H1 (cell line): Measurements from ENCODE around the gene PDK1. TPM values are rescaled to one million over a fixed set of nuclear protein-coding genes. Genes with fewer than 3 reads are reported as not detected.
A peak's percentile ranks its signal among the peaks of the same experiment; 100 is the strongest.

Source experiments
- CTCF ChIA-PET: fragments of 300-600 bp; sonication (Branson Sonifier 250); formaldehyde crosslinking; loops from one replicate; lab custom pipeline; 2021; ENCODE audit not compliant: partially characterized antibody; lab: Charles Lee
- POLR2A ChIA-PET: fragments of 300-600 bp; sonication (Branson Sonifier 250); formaldehyde crosslinking; loops from one replicate; lab custom pipeline; 2021; ENCODE audit warnings: inconsistent platforms; ENCODE audit not compliant: partially characterized antibody; lab: Charles Lee
- DNase-seq, 2 experiments: peaks; one replicate each; pipeline versions ENCODE4 v3.0.0 to v3.0.0-alpha.2; 2010 to 2022; ENCODE audit warnings: low spot score in 2 of 2, low read depth in 1 of 2, mixed read lengths in 1 of 2
- FAIRE-seq: peaks from 2 replicates; lab custom pipeline; 2011; peaks lifted over from hg19 to GRCh38; lab: Jason Lieb, UNC
- H2AFZ ChIP-seq: 2 replicates; pipeline ENCODE4 v1.8.1; 2012; ENCODE audit warnings: low read length, inconsistent platforms
- H2AK5ac ChIP-seq: 2 replicates; pipeline ENCODE4 v1.6.1; 2013; ENCODE audit warnings: low read depth, low read length
- H2BK120ac ChIP-seq: replicated peaks from 2 replicates; pipeline ENCODE3; 2013; ENCODE audit warnings: low read depth, low read length, inconsistent platforms
- H2BK12ac ChIP-seq: 2 replicates; pipeline ENCODE4 v1.6.1; 2013; ENCODE audit warnings: low read depth, low read length
- H2BK15ac ChIP-seq: 2 replicates; pipeline ENCODE4 v1.6.1; 2013; ENCODE audit warnings: low read length
- H2BK20ac ChIP-seq: 2 replicates; pipeline ENCODE4 v1.6.1; 2013; ENCODE audit warnings: low read length
- H2BK5ac ChIP-seq: 2 replicates; pipeline ENCODE4 v1.6.1; 2013; ENCODE audit warnings: low read depth, low read length
- H3K14ac ChIP-seq: 2 replicates; pipeline ENCODE4 v1.6.1; 2013; ENCODE audit warnings: inconsistent platforms; ENCODE audit not compliant: insufficient read length
- H3K18ac ChIP-seq: 2 replicates; pipeline ENCODE4 v1.6.1; 2013; ENCODE audit warnings: low read length; ENCODE audit errors: extremely low read depth
- H3K23ac ChIP-seq: 2 replicates; pipeline ENCODE4 v1.6.1; 2013; ENCODE audit warnings: inconsistent platforms; ENCODE audit not compliant: insufficient read length
- H3K23me2 ChIP-seq: 2 replicates; pipeline ENCODE4 v1.6.1; 2013; ENCODE audit warnings: low read depth, low read length
- H3K27ac ChIP-seq: 2 replicates; pipeline ENCODE4 v1.6.1; 2011; ENCODE audit warnings: low read depth, low read length, inconsistent platforms
- H3K27me3 ChIP-seq, 4 experiments: replicated peaks in 1 of 4; 1 replicate in 1 of 4; 2 replicates in 3 of 4; pipeline versions ENCODE4 v1.6.1 to v1.8.1; 2011 to 2013; ENCODE audit warnings: low read length in 3 of 4, mild to moderate bottlenecking in 3 of 4, inconsistent platforms in 2 of 4, mixed read lengths in 2 of 4, moderate library complexity in 1 of 4; ENCODE audit not compliant: control insufficient read depth in 3 of 4, insufficient read depth in 3 of 4; ENCODE audit errors: extremely low read depth in 1 of 4
- H3K36me3 ChIP-seq, 4 experiments: 2 replicates each; pipeline versions ENCODE4 v1.6.1 to v1.8.1; 2011 to 2013; ENCODE audit warnings: mild to moderate bottlenecking in 4 of 4, low read length in 3 of 4, moderate library complexity in 2 of 4, control low read depth in 1 of 4, inconsistent platforms in 1 of 4; ENCODE audit not compliant: insufficient read depth in 4 of 4, control insufficient read depth in 2 of 4
- H3K4ac ChIP-seq: replicated peaks from 2 replicates; pipeline ENCODE3; 2013; ENCODE audit warnings: low read length, low read depth, mixed read lengths, inconsistent platforms; ENCODE audit not compliant: insufficient read length
- H3K4me1 ChIP-seq, 4 experiments: replicated peaks in 1 of 4; 1 replicate in 1 of 4; 2 replicates in 3 of 4; pipeline versions ENCODE4 v1.6.1 to v1.8.1; 2011 to 2013; ENCODE audit warnings: low read length in 3 of 4, inconsistent platforms in 2 of 4, mixed read lengths in 1 of 4; ENCODE audit not compliant: insufficient read depth in 4 of 4, control insufficient read depth in 3 of 4
- H3K4me2 ChIP-seq, 2 experiments: 2 replicates each; pipeline versions ENCODE4 v1.6.1 to v1.8.1; 2011 to 2013; ENCODE audit warnings: low read depth in 2 of 2, low read length in 2 of 2, control low read depth in 1 of 2, inconsistent platforms in 1 of 2, mild to moderate bottlenecking in 1 of 2; ENCODE audit not compliant: insufficient read depth in 1 of 2
- H3K4me3 ChIP-seq, 4 experiments: fragments of 200-600, 300-600 bp in 1 of 4; sonication (generic), shearing (Covaris generic), sonication (Bioruptor Twin) in 1 of 4; 2 replicates each; pipeline versions ENCODE4 v1.5.1 to v1.8.1; 2011 to 2016; ENCODE audit warnings: low read length in 4 of 4, low read depth in 3 of 4, control low read depth in 2 of 4, inconsistent platforms in 2 of 4, mild to moderate bottlenecking in 2 of 4, mixed read lengths in 1 of 4, moderate library complexity in 1 of 4; ENCODE audit not compliant: insufficient read depth in 2 of 4; ENCODE audit errors: extremely low read depth in 1 of 4
- H3K56ac ChIP-seq: replicated peaks from 2 replicates; pipeline ENCODE3; 2013; ENCODE audit warnings: low read depth, mild to moderate bottlenecking, mixed read lengths, low read length, inconsistent platforms; ENCODE audit not compliant: insufficient read length
- H3K79me1 ChIP-seq: 2 replicates; pipeline ENCODE4 v1.6.1; 2013; ENCODE audit warnings: low read depth, low read length, control low read depth
- H3K79me2 ChIP-seq, 2 experiments: 2 replicates each; pipeline versions ENCODE4 v1.6.1 to v1.8.1; 2012 to 2013; ENCODE audit warnings: low read length in 2 of 2, mild to moderate bottlenecking in 2 of 2, inconsistent platforms in 1 of 2; ENCODE audit not compliant: insufficient read depth in 2 of 2, control insufficient read depth in 1 of 2
- H3K9ac ChIP-seq, 4 experiments: replicated peaks in 1 of 4; 1 replicate in 1 of 4; 2 replicates in 3 of 4; pipeline versions ENCODE4 v1.6.1 to v1.8.1; 2011 to 2013; ENCODE audit warnings: low read depth in 3 of 4, low read length in 3 of 4, control low read depth in 2 of 4, mild to moderate bottlenecking in 2 of 4, moderate library complexity in 2 of 4, inconsistent platforms in 1 of 4; ENCODE audit errors: extremely low read depth in 1 of 4
- H3K9me3 ChIP-seq, 2 experiments: 2 replicates each; pipeline versions ENCODE4 v1.6.1 to v1.8.1; 2012 to 2013; ENCODE audit warnings: mild to moderate bottlenecking in 2 of 2, moderate library complexity in 2 of 2, control low read depth in 1 of 2, inconsistent platforms in 1 of 2, low read depth in 1 of 2, low read length in 1 of 2, mixed read lengths in 1 of 2; ENCODE audit not compliant: insufficient read depth in 2 of 2
- H4K20me1 ChIP-seq, 2 experiments: replicated peaks in 1 of 2; 2 replicates each; pipeline versions ENCODE3 to v1.8.1; 2011 to 2013; ENCODE audit warnings: inconsistent platforms in 2 of 2, low read length in 2 of 2, mild to moderate bottlenecking in 1 of 2; ENCODE audit not compliant: insufficient read depth in 2 of 2, control insufficient read depth in 1 of 2
- H4K5ac ChIP-seq: 2 replicates; pipeline ENCODE4 v1.6.1; 2013; ENCODE audit warnings: low read length, low read depth, mixed read lengths, inconsistent platforms; ENCODE audit not compliant: insufficient read length
- H4K8ac ChIP-seq: 2 replicates; pipeline ENCODE4 v1.8.0; 2013; ENCODE audit warnings: mild to moderate bottlenecking, moderate library complexity, low read length, inconsistent platforms; ENCODE audit not compliant: insufficient read depth; ENCODE audit errors: extremely low read depth
- H4K91ac ChIP-seq: replicated peaks from 2 replicates; pipeline ENCODE3; 2013; ENCODE audit warnings: low read length, mixed read lengths, inconsistent platforms; ENCODE audit not compliant: insufficient read length
- BCL11A ChIP-seq, 2 experiments: IDR thresholded peaks; one replicate each; pipeline ENCODE4 v1.6.1; 2011; ENCODE audit warnings: low read depth in 2 of 2, low read length in 2 of 2, mild to moderate bottlenecking in 2 of 2
- CEBPB ChIP-seq: IDR thresholded peaks from 2 replicates; pipeline ENCODE4 v1.6.1; 2012; ENCODE audit warnings: low read depth, low read length
- KDM5A ChIP-seq: fragments of 200-600 bp; IDR thresholded peaks from 2 replicates; pipeline ENCODE4 v1.7.1; 2012; ENCODE audit warnings: mild to moderate bottlenecking, low read length, inconsistent platforms, mixed read lengths
- POU5F1 ChIP-seq: IDR thresholded peaks from 2 replicates; pipeline ENCODE4 v1.6.1; 2011; ENCODE audit warnings: low read depth, mild to moderate bottlenecking, low read length, moderate library complexity
- SP1 ChIP-seq: IDR thresholded peaks from 2 replicates; pipeline ENCODE4 v1.6.1; 2011; ENCODE audit warnings: low read depth, low read length
- YY1 ChIP-seq: IDR thresholded peaks from 2 replicates; pipeline ENCODE4 v1.6.1; 2011; ENCODE audit warnings: low read depth, mild to moderate bottlenecking, low read length
- polyA plus RNA-seq, 7 experiments: library from polyadenylated mRNA; depleted of rRNA in 3 of 7; stranded (reverse) in 5 of 7; unstranded in 2 of 7; fragments of >200 nt in 5 of 7; fragments of 200-250 nt in 2 of 7; gene quantifications; 1 replicate in 5 of 7; 2 replicates in 1 of 7; 4 replicates in 1 of 7; pipeline versions ENCODE4 v1.2.1 to v1.2.3, GENCODE V29; 2011 to 2013; ENCODE audit warnings: missing spikeins in 2 of 7, mixed read lengths in 2 of 7
- total RNA-seq: library from RNA; stranded (reverse); fragmentation: NEBNext Ultra II Directional; extraction: Animal tissue kit (Norgen Biotek cat#: 25700); gene quantifications from 2 replicates; pipeline ENCODE4 v1.2.1, GENCODE V29; 2021

The PDK1 gene
- total and polyA plus RNA-seq, 2 of the 8 experiments (the other 6 are each of a cell fraction or from before 2014, with no cell fraction given), result 18.2 to 21.9 TPM

- CTCF ChIA-PET, result interaction anchor here (0.8 to 1.7 kb wide), 2 partner anchors 12 to 123 kb away, joined by 4 to 5 read pairs; no protein-coding TSS in a partner anchor
- no peak overlapping the region for H2BK15ac ChIP-seq
- FAIRE-seq, result no peak
- TF ChIP-seq KDM5A, result no peak
- TF ChIP-seq CEBPB, result no peak
- no peak for TF ChIP-seq YY1
- no peak for TF ChIP-seq BCL11A (IDR thresholded peaks at IDR 0.05; ENCODE audit: low read depth in 2 of 2, low read length in 2 of 2)
- TF ChIP-seq POU5F1, result no peak
- TF ChIP-seq SP1, result 0 out of 2 replicates have a peak, but pooled peaks have one; percentile 15
- TF ChIP-seq, all 59 proteins: peak for 1
- peaks cover 4 to 22% (median 21%) of the 10 kb centered on the region in 4 experiments; a peak in 6 of 7 replicates for H3K4me1 ChIP-seq
- no peak overlapping the region for H3K27ac ChIP-seq
- POLR2A ChIA-PET, result interaction anchor here (1.5 to 1.6 kb wide), 2 partner anchors 10 to 18 kb away, joined by 4 read pairs; no protein-coding TSS in a partner anchor
- H3K79me2 ChIP-seq, result 0 out of 4 replicates have a peak, but pooled peaks cover 0 to 7% of the 10 kb centered on the region in 2 experiments
- no peak overlapping the region for H4K8ac ChIP-seq
- no peak overlapping the region for H2BK20ac ChIP-seq
- H3K79me1 ChIP-seq, result no peaks in the 10 kb centered on the region
- no peak overlapping the region for H4K5ac ChIP-seq
- DNase-seq, result no peak
- peak overlapping the region in 1 of 4 experiments; percentile 0; a peak in 1 of 8 replicates for H3K4me3 ChIP-seq
- no peak overlapping the region for H4K91ac ChIP-seq
- H3K4me2 ChIP-seq, result peak overlapping the region; percentile 25 to 28; a peak in 3 of 4 replicates
- H3K9ac ChIP-seq, result no peak overlapping the region
- H3K14ac ChIP-seq, result no peak overlapping the region
- no peak overlapping the region for H3K4ac ChIP-seq
- H2BK5ac ChIP-seq, result no peak overlapping the region
- H3K23ac ChIP-seq, result no peak overlapping the region
- H3K27me3 ChIP-seq, result no peaks in the 10 kb centered on the region
- H2AFZ ChIP-seq, result no peak overlapping the region
- H2BK120ac ChIP-seq, result no peak overlapping the region
- H4K20me1 ChIP-seq, result no peaks in the 10 kb centered on the region
- peaks cover 7% of the 10 kb centered on the region for H3K23me2 ChIP-seq
- peaks cover 0 to 4% (median 1%) of the 10 kb centered on the region in 4 experiments; a peak in 2 of 8 replicates for H3K36me3 ChIP-seq
- no peak overlapping the region for H3K18ac ChIP-seq
- no peak overlapping the region for H2BK12ac ChIP-seq
- H3K9me3 ChIP-seq, result peaks cover 0 to 11% of the 10 kb centered on the region in 2 experiments; a peak in 2 of 4 replicates
- no peak overlapping the region for H2AK5ac ChIP-seq
- H3K56ac ChIP-seq, result no peak overlapping the region
Observed at GRCh38 chr2:172551271-172551670, 4.6 kb upstream of the PDK1 start.
